NB4 (cell line): Measurements from ENCODE around the gene USB1.

Source experiments
- DNase-seq: peaks from one replicate; pipeline ENCODE4 v3.0.0; 2010; ENCODE audit warnings: low read depth
- H3K4me3 ChIP-seq: one replicate; pipeline ENCODE4 v1.5.1; 2011; ENCODE audit warnings: mild to moderate bottlenecking, low read depth, low read length, moderate library complexity
- CTCF ChIP-seq: IDR thresholded peaks from one replicate; pipeline ENCODE4 v1.5.1; 2012; ENCODE audit warnings: low read depth, low read length
- MAX ChIP-seq: IDR thresholded peaks from 2 replicates; pipeline ENCODE4 v1.6.1; 2011; ENCODE audit warnings: low read depth, low read length
- MYC ChIP-seq: IDR thresholded peaks from 2 replicates; pipeline ENCODE4 v1.6.1; 2011; ENCODE audit warnings: low read depth, low read length
- POLR2A ChIP-seq: IDR thresholded peaks from 2 replicates; pipeline ENCODE4 v1.6.1; 2011; ENCODE audit warnings: mild to moderate bottlenecking; ENCODE audit not compliant: insufficient read length; ENCODE audit errors: extremely low read depth

The USB1 gene

GRCh38 chr16:58019866-58020538, 18.8 kb downstream of the USB1 start:
- no peak for TF ChIP-seq MAX
- no peak for DNase-seq
- H3K4me3 ChIP-seq = no peak overlapping the region

GRCh38 chr16:58020628-58021521, 19.7 kb downstream of the USB1 start:
- peak; percentile 59 for DNase-seq
- TF ChIP-seq CTCF = peak; percentile 91
- TF ChIP-seq MAX = no peak

GRCh38 chr16:58021661-58022551, 20.7 kb downstream of the USB1 start:
- no peak overlapping the region for H3K4me3 ChIP-seq
- TF ChIP-seq POLR2A (no peak), CTCF (no peak), MYC (no peak), MAX (no peak)
- no peak for DNase-seq

More at GRCh38 chr16:58020628-58021521, 19.7 kb downstream of the USB1 start:
- no peak overlapping the region for H3K4me3 ChIP-seq

GRCh38 chr16:58022601-58023371, 21.6 kb downstream of the USB1 start:
- no peak for TF ChIP-seq POLR2A
- no peak for TF ChIP-seq MYC
- TF ChIP-seq MAX = no peak
- no peak for TF ChIP-seq CTCF
- H3K4me3 ChIP-seq = no peak overlapping the region
- DNase-seq = no peak

GRCh38 chr16:58024486-58025350, 23.5 kb downstream of the USB1 start:
- H3K4me3 ChIP-seq = peak overlapping the region; percentile 32
- peak; percentile 37 for DNase-seq

More at GRCh38 chr16:58024486-58025350, 23.5 kb downstream of the USB1 start:
- TF ChIP-seq MYC (no peak), MAX (no peak), POLR2A (no peak), CTCF (no peak)
